Adrenal gland (tissue), 12 donors: ENCODE data around the gene GJB3. TPM values are rescaled to one million over a fixed set of nuclear protein-coding genes. Genes with fewer than 3 reads are reported as not detected.

Source experiments
- DNase-seq, 7 donors: peaks; one replicate each; pipeline ENCODE4 v3.0.0-alpha.2; 2019 to 2020
- H3K27ac ChIP-seq, 5 donors: fragments of 200-600 bp; sonication (generic) in 4 of 5; 1 replicate in 3 of 5; 2 replicates in 2 of 5; pipeline versions ENCODE4 v1.5.1 to v1.8.0; 2016 to 2020; ENCODE audit warnings: mild to moderate bottlenecking in 1 of 5
- H3K27me3 ChIP-seq: fragments of 200-600 bp; 2 replicates; pipeline ENCODE4 v1.8.0; 2021
- H3K36me3 ChIP-seq, 2 donors: fragments of 200-600 bp; replicated peaks in 1 of 2; 1 replicate in 1 of 2; 2 replicates in 1 of 2; pipeline versions ENCODE4 v1.5.1 to v1.8.0; 2018 to 2022
- H3K4me1 ChIP-seq, 2 donors: fragments of 200-600 bp; replicated peaks in 1 of 2; 1 replicate in 1 of 2; 2 replicates in 1 of 2; pipeline versions ENCODE4 v1.5.1 to v1.8.0; 2018 to 2021
- H3K4me3 ChIP-seq, 4 donors: fragments of 200-600 bp; sonication (generic) in 3 of 4; one replicate each; pipeline ENCODE4 v1.5.1; 2016 to 2018
- H3K9me3 ChIP-seq, 3 donors: fragments of 200-600 bp; sonication (generic) in 1 of 3; replicated peaks in 1 of 3; 1 replicate in 2 of 3; 2 replicates in 1 of 3; pipeline versions ENCODE4 v1.5.1 to v1.8.0; 2016 to 2021
- CTCF ChIP-seq, 6 experiments: fragments of 450-650 bp in 4 of 6; fragments of 200-600 bp in 2 of 6; sonication (generic) in 1 of 6; IDR thresholded peaks; 1 replicate in 5 of 6; 2 replicates in 1 of 6; pipeline versions ENCODE4 v1.5.1 to v1.8.0; 2016 to 2021; ENCODE audit warnings: antibody characterized with exemption in 6 of 6, mild to moderate bottlenecking in 2 of 6, moderate library complexity in 1 of 6
- POLR2A ChIP-seq, 2 donors: fragments of 450-650 bp; IDR thresholded peaks; one replicate each; pipeline ENCODE4 v1.6.1; 2017; ENCODE audit warnings: antibody characterized with exemption in 2 of 2, mild to moderate bottlenecking in 2 of 2, moderate library complexity in 1 of 2
- WGBS, 4 donors: extraction: QIAGEN DNeasy Blood & Tissue Kit in 2 of 4; methylation state at CpG; one replicate each; pipeline versions ENCODE4 v1.1.5 to v1.1.7; 2013 to 2017; 5-methylcytosine and 5-hydroxymethylcytosine counted together
- intact Hi-C, 2 donors: fragments of 100-400 bp; cut with DNase I; formaldehyde crosslinking; loops; one replicate each; pipeline versions ENCODE4 v1.14.1 to v1.15.0; 2022 to 2023
- polyA plus RNA-seq, 3 donors: library from polyadenylated mRNA; stranded (reverse); fragments of 200-250 nt in 2 of 3; fragments of 350-450 nt in 1 of 3; fragmentation: Illumina TruSeq in 1 of 3; extraction: RNeasy Lipid Tissue Mini Kit (QIAGEN cat#74804) in 1 of 3; gene quantifications; one replicate each; pipeline ENCODE4 v1.2.3, GENCODE V29; 2013 to 2014
- total RNA-seq, 9 donors: library from RNA; depleted of rRNA in 4 of 9; stranded (reverse); fragments of >200 nt in 4 of 9; fragments of 120-200 nt in 1 of 9; fragmentation: NEBNext Ultra II Directional in 1 of 9; extraction: Animal tissue kit (Norgen Biotek cat#: 25700) in 1 of 9; gene quantifications; one replicate each; pipeline versions ENCODE4 v1.1.0 to v1.2.4, GENCODE V29; 2013 to 2023
- donor health status: healthy with polysubstance abuse.
- donor health status: Bipolar disorder and iron deficiency.
- donor health status: DM: yes; HTN: yes; CAD: no.
- donor health status: DM: no; HTN: no; CAD: no.
- donor health status: DM: no; HTN: no; CAD: no.
- donor health status: DM: yes; HTN: yes; CAD: no.

Gene GJB3
- total and polyA plus RNA-seq, 12 donors = 0.11 to 0.32 (median 0.15) TPM; not detected in 6

GRCh38 chr1:34786521-34787325 lies 5.7 kb downstream of the GJB3 start:
- 48 to 50% (median 49%) methylated on average over 14 of the region's 14 CpGs for WGBS, 4 donors
- peaks cover 8% of the 10 kb centered on the region for H3K27me3 ChIP-seq
- no peak overlapping the region for H3K4me3 ChIP-seq
- TF ChIP-seq CTCF (IDR thresholded peaks at IDR 0.05) (peak; percentile 72 to 92 (median 89)), POLR2A (IDR thresholded peaks at IDR 0.05) (no peak)
- H3K4me1 ChIP-seq = peaks cover 0 to 5% of the 10 kb centered on the region in 2 donors
- intact Hi-C loops = loop anchor here (5.0 kb wide), 2 partner anchors 66 to 81 kb away; no protein-coding TSS in a partner anchor
- no peaks in the 10 kb centered on the region for H3K9me3 ChIP-seq
- H3K27ac ChIP-seq = peak overlapping the region in 1 of 5 donors; percentile 58
- DNase-seq = peak; percentile 67 to 93 (median 84)
- no peaks in the 10 kb centered on the region for H3K36me3 ChIP-seq

- Histone ChIP-seq H3K27me3 (no peaks in the 10 kb centered on the region), H3K4me1 (peaks cover 0 to 7% of the 10 kb centered on the region in 2 donors), H3K27ac (peak overlapping the region in 1 of 5 donors; percentile 58), H3K4me3 (no peak overlapping the region), H3K9me3 (no peaks in the 10 kb centered on the region), H3K36me3 (no peaks in the 10 kb centered on the region)
- WGBS, 4 donors = 47 to 55% (median 48%) methylated on average over 8 to 9 of the region's 9 CpGs
- intact Hi-C loops = loop anchor here (5.0 kb wide), 2 partner anchors 65 to 80 kb away; no protein-coding TSS in a partner anchor
- TF ChIP-seq CTCF (IDR thresholded peaks at IDR 0.05) = peak in 5 of 6 experiments; percentile 22 to 45 (median 42)
- TF ChIP-seq POLR2A (IDR thresholded peaks at IDR 0.05) = no peak
- DNase-seq = peak in 4 of 7 donors; percentile 35 to 75 (median 48)
Measured at GRCh38 chr1:34787461-34788420, 6.7 kb downstream of the GJB3 start.

GRCh38 chr1:34790985-34791384 lies 10.0 kb downstream of the GJB3 start:
- H3K4me1 ChIP-seq = peaks cover 4 to 11% of the 10 kb centered on the region in 2 donors
- H3K4me3 ChIP-seq = no peak overlapping the region
- no peak for TF ChIP-seq CTCF (IDR thresholded peaks at IDR 0.05)
- TF ChIP-seq POLR2A (IDR thresholded peaks at IDR 0.05) = no peak
- WGBS, 4 donors = 60 to 81% (median 78%) methylated on average over 5 to 6 of the region's 6 CpGs
- H3K9me3 ChIP-seq = no peaks in the 10 kb centered on the region
- intact Hi-C loops = no loop called here
- H3K27ac ChIP-seq = peak overlapping the region in 2 of 5 donors; percentile 30 to 86
- DNase-seq = peak in 3 of 7 donors; percentile 13 to 69 (median 41)
- no peaks in the 10 kb centered on the region for H3K27me3 ChIP-seq
- H3K36me3 ChIP-seq = no peaks in the 10 kb centered on the region

GRCh38 chr1:34792424-34792823 lies 11.4 kb downstream of the GJB3 start:
- Histone ChIP-seq H3K4me1 (peaks cover 4 to 7% of the 10 kb centered on the region in 2 donors), H3K27ac (peak overlapping the region in 2 of 5 donors; percentile 1 to 86), H3K4me3 (peak overlapping the region in 1 of 4 donors; percentile 56), H3K27me3 (no peaks in the 10 kb centered on the region), H3K36me3 (no peaks in the 10 kb centered on the region), H3K9me3 (no peaks in the 10 kb centered on the region)
- TF ChIP-seq CTCF (IDR thresholded peaks at IDR 0.05) (no peak), POLR2A (IDR thresholded peaks at IDR 0.05) (no peak)
- intact Hi-C loops = no loop called here
- WGBS, 4 donors = 66 to 70% (median 68%) methylated on average over 10 of the region's 10 CpGs; no CpG with 5 or more reads in 1 of the 4 donors
- no peak for DNase-seq
